ENCODE measurements around the gene GLUL.

DNA sequence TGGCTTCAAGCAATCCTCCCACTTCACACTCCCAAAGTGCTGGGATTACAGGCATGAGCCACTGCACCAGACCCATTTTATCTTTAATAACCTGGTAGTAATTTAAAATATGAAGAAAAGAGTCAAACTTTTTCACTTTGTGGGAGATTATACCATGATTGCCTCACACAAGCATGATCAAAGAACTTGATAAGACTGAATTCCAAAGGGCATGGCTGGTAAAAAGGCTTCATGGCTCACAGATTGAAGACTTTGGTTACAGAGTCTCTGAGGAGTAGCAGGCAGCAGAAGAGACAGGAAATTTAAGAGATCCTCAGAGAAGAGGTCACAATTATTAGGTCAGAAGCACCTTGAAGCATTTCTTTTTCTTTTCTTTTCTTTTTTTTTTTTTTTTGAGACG lies 42.0 kb upstream of the GLUL start:
- TF ChIP-seq CTCF (IDR thresholded peaks at IDR 0.05) (no peak), POLR2A (IDR thresholded peaks at IDR 0.05) (no peak)
